ENCODE results near the gene DPYSL3.

Gene DPYSL3

DNA sequence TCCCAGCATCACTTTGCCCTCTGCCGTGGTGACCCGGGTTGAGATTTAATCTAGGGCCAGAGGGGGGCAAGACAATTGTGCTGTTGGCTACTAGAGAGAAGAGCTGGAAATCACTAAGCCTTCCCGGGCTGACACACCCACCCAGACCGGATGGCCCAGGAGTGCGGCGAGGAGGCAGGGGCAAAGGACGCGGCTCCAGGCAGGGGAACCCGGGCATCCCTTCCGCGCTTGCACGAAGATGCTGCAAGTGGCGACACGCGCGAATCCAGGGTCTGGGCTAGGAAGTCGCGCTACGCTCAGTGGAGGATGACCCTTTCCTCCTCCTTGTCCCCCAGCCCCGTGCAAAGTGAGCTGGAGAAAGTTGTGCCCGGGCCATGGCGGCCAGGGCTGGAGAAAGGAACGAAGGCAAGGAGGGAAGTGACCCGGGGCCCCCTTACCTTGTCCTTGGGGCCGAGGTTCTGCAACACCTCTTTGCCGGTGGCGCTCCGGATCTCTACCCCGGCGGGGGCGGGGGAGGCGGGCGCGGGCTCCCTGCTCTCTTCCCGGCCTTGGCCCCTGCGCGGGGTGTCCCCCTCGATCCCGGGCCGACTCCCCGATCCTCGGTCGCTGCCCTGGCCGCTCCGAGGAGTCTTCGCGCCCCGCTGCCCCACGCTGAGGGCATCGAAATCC, 693 bp downstream of the DPYSL3 start:
- TF ChIP-seq, protein P1, sequence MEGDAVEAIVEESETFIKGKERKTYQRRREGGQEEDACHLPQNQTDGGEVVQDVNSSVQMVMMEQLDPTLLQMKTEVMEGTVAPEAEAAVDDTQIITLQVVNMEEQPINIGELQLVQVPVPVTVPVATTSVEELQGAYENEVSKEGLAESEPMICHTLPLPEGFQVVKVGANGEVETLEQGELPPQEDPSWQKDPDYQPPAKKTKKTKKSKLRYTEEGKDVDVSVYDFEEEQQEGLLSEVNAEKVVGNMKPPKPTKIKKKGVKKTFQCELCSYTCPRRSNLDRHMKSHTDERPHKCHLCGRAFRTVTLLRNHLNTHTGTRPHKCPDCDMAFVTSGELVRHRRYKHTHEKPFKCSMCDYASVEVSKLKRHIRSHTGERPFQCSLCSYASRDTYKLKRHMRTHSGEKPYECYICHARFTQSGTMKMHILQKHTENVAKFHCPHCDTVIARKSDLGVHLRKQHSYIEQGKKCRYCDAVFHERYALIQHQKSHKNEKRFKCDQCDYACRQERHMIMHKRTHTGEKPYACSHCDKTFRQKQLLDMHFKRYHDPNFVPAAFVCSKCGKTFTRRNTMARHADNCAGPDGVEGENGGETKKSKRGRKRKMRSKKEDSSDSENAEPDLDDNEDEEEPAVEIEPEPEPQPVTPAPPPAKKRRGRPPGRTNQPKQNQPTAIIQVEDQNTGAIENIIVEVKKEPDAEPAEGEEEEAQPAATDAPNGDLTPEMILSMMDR (IDR thresholded peaks at IDR 0.05; ENCODE audit: unreplicated experiment in 3 of 3), result no peak
- H3K27ac Mint-ChIP-seq, result peak overlapping the region in 2 of 3 experiments; percentile 19 to 49
- H3K36me3 Mint-ChIP-seq (ENCODE audit: low read depth), result no peaks in the 10 kb centered on the region
- H3K27me3 Mint-ChIP-seq (ENCODE audit: low read depth), result peaks cover 41% of the 10 kb centered on the region
- no peaks in the 10 kb centered on the region for H3K9me3 Mint-ChIP-seq
- H3K4me3 Mint-ChIP-seq, result peak overlapping the region; percentile 76 to 94 (median 88)
- H3K4me1 Mint-ChIP-seq, result peaks cover 32% of the 10 kb centered on the region

DNA sequence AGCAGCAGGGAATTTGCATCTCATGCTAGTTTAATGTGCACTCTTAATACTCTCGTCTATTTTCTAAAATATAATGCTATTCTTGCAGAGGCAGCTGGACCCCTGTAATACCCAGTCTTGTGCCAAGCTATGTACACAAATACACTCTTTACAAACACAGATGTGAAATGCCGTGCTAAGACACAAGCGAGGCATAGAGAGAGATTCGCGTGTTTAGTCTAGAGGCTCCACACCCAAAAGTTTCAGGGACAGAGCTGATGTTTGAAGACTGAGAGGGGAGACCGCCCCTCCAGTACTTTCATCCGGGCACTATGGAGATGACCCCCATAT, 1.2 kb downstream of the DPYSL3 start:
- Mint-ChIP-seq H3K4me3 (peak overlapping the region; percentile 76 to 94 (median 85)), H3K27ac (peak overlapping the region in 2 of 3 experiments; percentile 19 to 49), H3K4me1 (peaks cover 37% of the 10 kb centered on the region), H3K36me3 (ENCODE audit: low read depth) (no peaks in the 10 kb centered on the region), H3K27me3 (ENCODE audit: low read depth) (peaks cover 39% of the 10 kb centered on the region), H3K9me3 (no peaks in the 10 kb centered on the region)
- TF ChIP-seq, protein P1 (IDR thresholded peaks at IDR 0.05; ENCODE audit: unreplicated experiment in 3 of 3), result no peak

DNA sequence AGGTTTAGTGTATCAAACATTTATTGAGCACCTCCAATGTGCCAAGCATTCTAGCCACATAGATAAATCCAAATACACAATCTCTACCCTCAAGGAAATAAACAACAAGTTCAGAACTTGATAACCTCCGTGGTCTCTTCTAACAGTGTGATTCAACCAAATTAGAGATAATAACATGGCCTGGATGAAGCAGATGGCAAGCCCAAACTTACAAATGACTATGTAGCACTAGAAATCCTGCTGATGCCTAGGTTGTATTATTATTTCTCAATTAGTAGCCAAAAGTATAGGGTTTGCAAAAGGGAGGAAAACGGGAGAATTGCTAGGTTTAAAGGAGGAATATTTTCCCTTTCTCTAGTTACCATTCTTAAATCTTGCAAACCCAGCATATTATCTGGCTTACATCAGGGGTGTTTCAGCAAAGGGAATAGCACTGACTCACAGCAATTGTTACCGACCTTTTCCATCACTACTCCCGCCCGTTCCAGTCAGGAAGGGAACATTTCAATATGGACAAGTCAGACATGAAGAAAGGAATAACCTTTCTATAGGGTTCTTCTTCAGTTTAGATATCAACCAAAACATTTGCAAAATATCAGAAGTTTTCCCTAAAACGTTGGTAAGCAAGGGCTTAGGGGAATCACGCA, 2.3 kb downstream of the DPYSL3 start:
- Mint-ChIP-seq H3K4me3 (peak overlapping the region; percentile 26 to 94 (median 85)), H3K4me1 (peaks cover 40% of the 10 kb centered on the region), H3K9me3 (no peaks in the 10 kb centered on the region), H3K27me3 (ENCODE audit: low read depth) (peaks cover 37% of the 10 kb centered on the region), H3K27ac (no peak overlapping the region), H3K36me3 (ENCODE audit: low read depth) (no peaks in the 10 kb centered on the region)
- TF ChIP-seq, protein P1 (IDR thresholded peaks at IDR 0.05; ENCODE audit: unreplicated experiment in 3 of 3), result no peak

DNA sequence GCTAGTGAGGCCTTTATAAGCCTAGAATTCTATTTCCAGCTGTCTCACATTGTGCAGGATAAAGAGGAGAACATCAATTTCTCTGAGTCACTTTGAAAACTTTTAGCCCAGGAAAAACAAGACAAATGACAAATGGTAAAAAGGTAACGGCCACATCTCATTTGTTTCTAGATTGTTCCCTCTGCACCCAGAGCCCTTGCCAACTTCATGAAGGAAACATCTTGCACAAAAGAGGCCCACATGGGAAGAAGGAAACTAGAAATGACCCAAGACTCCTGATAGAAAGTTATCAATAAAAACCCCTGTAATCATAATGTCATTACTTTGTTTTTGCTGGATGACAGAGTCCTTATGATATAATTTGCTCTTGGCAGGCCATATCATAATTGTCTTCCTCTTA, 5.3 kb downstream of the DPYSL3 start:
- H3K4me3 Mint-ChIP-seq, result no peak overlapping the region
- H3K27me3 Mint-ChIP-seq (ENCODE audit: low read depth), result peaks cover 21% of the 10 kb centered on the region
- H3K9me3 Mint-ChIP-seq, result no peaks in the 10 kb centered on the region
- no peaks in the 10 kb centered on the region for H3K36me3 Mint-ChIP-seq (ENCODE audit: low read depth)
- TF ChIP-seq, protein P1 (IDR thresholded peaks at IDR 0.05; ENCODE audit: unreplicated experiment in 3 of 3), result no peak
- peak overlapping the region; percentile 34 to 52 (median 51) for H3K27ac Mint-ChIP-seq
- H3K4me1 Mint-ChIP-seq, result peaks cover 29% of the 10 kb centered on the region

DNA sequence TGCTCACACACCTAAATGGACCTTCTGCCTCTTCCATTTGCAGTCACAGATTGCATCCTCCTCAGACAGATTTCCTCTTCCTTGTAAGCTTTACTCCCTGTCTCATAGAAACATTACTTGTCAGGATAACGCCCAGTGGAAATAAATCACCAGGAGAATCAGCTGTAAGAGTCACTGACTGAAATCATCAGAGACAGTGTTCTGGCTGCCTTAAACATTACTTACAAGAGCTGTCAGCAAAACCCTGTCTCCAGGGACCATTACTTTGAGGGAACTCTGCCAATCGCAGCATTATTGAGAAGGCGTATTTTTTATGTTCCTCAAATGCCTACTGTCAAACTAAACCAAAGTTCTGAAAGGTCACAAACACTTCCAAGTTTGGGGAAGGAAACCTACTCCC, 5.9 kb downstream of the DPYSL3 start:
- peaks cover 29% of the 10 kb centered on the region for H3K4me1 Mint-ChIP-seq

More for the DNA sequence above, 5.9 kb downstream of the DPYSL3 start:
- Mint-ChIP-seq H3K4me3 (peak overlapping the region in 1 of 3 experiments; percentile 2), H3K27ac (peak overlapping the region; percentile 34 to 52 (median 51)), H3K9me3 (no peaks in the 10 kb centered on the region), H3K36me3 (ENCODE audit: low read depth) (no peaks in the 10 kb centered on the region), H3K27me3 (ENCODE audit: low read depth) (peaks cover 18% of the 10 kb centered on the region)
- TF ChIP-seq, protein P1 (IDR thresholded peaks at IDR 0.05; ENCODE audit: unreplicated experiment in 3 of 3), result no peak
